AG08396 (cell line): ENCODE measurements around the gene VSIG10L.
A peak's percentile ranks its signal among the peaks of the same experiment; 100 is the strongest.

Source experiments
- DNase-seq: peaks from one replicate; pipeline ENCODE4 v3.0.0; 2012; ENCODE audit warnings: low spot score, mixed read lengths

Gene VSIG10L

GRCh38 chr19:51338563-51339312 is 3.2 kb downstream of the VSIG10L start:
- DNase-seq: peak; percentile 90

- no peak for DNase-seq
Observed at GRCh38 chr19:51337861-51338562, 3.9 kb downstream of the VSIG10L start.

GRCh38 chr19:51337141-51337860 is 4.6 kb downstream of the VSIG10L start:
- DNase-seq: no peak

GRCh38 chr19:51333836-51334460 is 8.0 kb downstream of the VSIG10L start:
- no peak for DNase-seq

- no peak for DNase-seq
Observed at GRCh38 chr19:51331716-51332115, 10.2 kb downstream of the VSIG10L start.

GRCh38 chr19:51331193-51331592 is 10.7 kb downstream of the VSIG10L start:
- no peak for DNase-seq

- no peak for DNase-seq
Observed at GRCh38 chr19:51330366-51330765, 11.6 kb downstream of the VSIG10L start.

GRCh38 chr19:51329411-51329810 is 12.5 kb downstream of the VSIG10L start:
- no peak for DNase-seq

- DNase-seq: peak; percentile 90
Observed at GRCh38 chr19:51327066-51328001, 14.6 kb downstream of the VSIG10L start.

- DNase-seq: no peak
Observed at GRCh38 chr19:51326216-51327065, 15.5 kb downstream of the VSIG10L start.

- DNase-seq: no peak
Observed at GRCh38 chr19:51325161-51325976, 16.6 kb downstream of the VSIG10L start.

GRCh38 chr19:51324167-51324481 is 17.8 kb downstream of the VSIG10L start:
- DNase-seq: no peak

- DNase-seq: no peak
Observed at GRCh38 chr19:51323481-51324166, 18.3 kb downstream of the VSIG10L start.

- no peak for DNase-seq
Observed at GRCh38 chr19:51321799-51322198, 20.1 kb downstream of the VSIG10L start.

- no peak for DNase-seq
Observed at GRCh38 chr19:51320280-51320657, 21.7 kb downstream of the VSIG10L start.

GRCh38 chr19:51319649-51320279 is 22.2 kb downstream of the VSIG10L start:
- DNase-seq: no peak

GRCh38 chr19:51318687-51319648 is 23.0 kb downstream of the VSIG10L start:
- no peak for DNase-seq
